ENCODE measurements around the gene SH2B3.
"Not testable (repeated sequence)": the region's sequence is repeated elsewhere in the genome, so short reads cannot be mapped to it uniquely, and the experiment has no call there.

SH2B3 gene

GRCh38 chr12:111405859-111406473 lies at the start of gene SH2B3:
Gene SH2B3 (plus strand): TSS chr12:111405923. CDS start chr12:111418146, 12,223 bp downstream.
- DNase-seq: peak; percentile 40

- DNase-seq: peak; percentile 29
Observed at GRCh38 chr12:111359231-111359913, 46.4 kb upstream of the SH2B3 start.

- DNase-seq: no peak
Observed at GRCh38 chr12:111359914-111360276, 45.8 kb upstream of the SH2B3 start.

DNA sequence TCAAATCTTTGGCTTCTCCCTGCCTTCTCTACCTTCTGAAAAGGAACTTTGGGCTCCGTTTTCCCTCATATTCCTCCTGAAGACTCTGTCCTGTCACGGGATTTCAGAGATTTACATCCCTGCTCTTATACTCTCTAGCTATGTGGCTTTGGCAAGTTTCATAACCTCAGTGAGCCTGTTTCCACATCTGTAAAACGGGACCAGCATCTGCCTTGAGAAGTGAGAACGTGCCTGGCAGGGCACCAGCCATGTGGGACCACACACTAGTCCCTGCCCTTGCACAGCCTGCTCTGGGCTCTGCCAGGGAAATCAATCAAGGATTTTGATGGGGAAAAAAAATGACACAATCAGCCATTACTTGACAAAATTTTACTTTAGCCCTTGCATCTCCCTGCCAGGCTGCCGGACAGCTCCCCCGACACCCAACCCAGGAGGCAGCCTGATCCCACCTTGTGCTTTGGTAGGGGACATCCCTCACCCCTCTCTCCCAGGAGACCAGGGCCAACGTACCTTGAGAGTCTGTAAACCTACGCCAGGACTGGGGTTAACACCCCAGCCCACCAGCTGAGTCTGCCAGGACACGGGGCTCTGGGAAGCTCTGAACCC lies 45.3 kb upstream of the SH2B3 start:
- no peak for DNase-seq

GRCh38 chr12:111361073-111361716 lies 44.5 kb upstream of the SH2B3 start:
- DNase-seq: no peak

DNA sequence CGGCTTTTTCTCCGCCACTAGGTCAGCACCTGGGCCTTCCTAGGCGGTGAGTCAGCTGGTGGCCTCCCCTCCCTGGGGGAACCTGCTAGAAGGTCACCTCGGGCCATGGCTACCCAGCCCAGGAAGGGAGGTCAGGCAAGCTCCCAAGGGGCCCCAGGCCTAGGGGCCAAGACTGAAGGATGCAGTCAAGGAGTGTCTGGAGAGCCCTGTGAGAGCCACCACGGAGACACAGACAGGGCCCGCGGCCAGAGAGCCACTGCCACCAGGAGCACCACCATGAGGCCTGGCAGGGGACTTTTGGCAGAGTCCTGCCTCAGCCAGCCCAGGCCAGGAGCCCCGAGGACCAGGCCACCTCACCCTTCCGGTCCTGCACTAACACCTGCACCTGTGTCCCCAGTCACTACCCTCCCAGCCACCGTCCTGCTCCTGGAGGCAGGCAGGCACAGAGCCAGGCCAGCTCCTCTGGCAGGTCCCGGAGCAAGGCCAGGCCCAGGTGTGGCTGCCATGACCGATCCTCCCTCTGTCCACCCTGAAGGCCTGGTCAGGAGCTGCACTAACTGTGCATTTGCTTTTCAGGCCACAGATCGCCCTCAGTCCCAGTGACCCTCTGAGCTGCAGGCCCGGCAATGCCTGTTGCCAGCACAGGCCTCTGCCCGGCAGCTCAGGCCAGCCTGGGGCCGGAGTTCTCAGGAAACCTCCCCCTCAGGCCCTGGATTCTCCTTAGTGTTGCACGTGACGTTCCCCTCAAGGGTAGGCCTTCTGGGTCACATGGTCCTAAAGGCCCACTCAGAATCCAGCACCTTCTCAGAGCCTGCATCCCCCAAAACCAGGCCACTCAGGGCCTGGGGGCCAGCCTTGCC lies 43.8 kb upstream of the SH2B3 start:
- DNase-seq: no peak

GRCh38 chr12:111362687-111363475 lies 42.8 kb upstream of the SH2B3 start:
- no peak for DNase-seq

DNA sequence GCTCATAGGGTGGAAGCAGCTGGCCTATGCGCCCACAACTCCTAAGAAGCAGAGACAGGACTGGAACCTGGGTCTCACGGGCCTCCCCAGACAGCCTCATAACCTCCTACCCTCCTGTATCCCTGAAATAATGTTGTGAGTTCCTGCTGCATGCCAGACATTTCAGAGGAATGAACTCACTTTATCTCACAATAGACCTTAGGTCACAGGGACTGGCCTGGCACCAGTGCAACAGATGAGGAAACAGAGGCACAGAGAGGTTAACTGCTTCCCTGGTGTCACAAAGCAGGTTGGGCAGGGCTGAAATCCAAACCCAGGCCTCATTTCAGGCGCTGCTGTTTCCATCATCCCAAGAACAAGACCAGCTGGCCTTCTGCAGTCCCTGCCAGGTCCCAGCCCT lies 42.1 kb upstream of the SH2B3 start:
- DNase-seq: no peak

- DNase-seq: no peak
Observed at GRCh38 chr12:111366075-111366474, 39.6 kb upstream of the SH2B3 start.

DNA sequence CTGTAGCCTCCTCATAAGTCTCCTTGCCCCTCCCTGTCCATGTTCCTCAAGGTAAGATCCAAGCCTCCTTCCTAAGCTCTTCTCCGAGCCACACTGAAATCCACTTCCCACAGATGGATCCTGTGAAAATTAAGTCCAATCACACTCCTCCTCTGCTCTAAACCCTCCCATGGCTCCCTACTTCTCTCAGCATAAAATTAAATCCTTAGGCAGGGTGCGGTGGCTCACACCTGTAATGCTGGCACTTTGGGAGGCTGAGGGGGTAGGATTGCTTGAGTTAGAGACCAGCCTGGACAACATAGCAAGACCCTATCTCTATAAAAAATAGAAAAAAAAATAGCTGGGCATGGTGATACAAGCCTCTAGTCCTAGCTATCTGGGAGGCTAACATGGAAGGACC lies 39.1 kb upstream of the SH2B3 start:
- no peak for DNase-seq

- no peak for DNase-seq
Observed at GRCh38 chr12:111367661-111368221, 38.0 kb upstream of the SH2B3 start.

GRCh38 chr12:111368291-111368787 lies 37.4 kb upstream of the SH2B3 start:
- peak; percentile 19 for DNase-seq

DNA sequence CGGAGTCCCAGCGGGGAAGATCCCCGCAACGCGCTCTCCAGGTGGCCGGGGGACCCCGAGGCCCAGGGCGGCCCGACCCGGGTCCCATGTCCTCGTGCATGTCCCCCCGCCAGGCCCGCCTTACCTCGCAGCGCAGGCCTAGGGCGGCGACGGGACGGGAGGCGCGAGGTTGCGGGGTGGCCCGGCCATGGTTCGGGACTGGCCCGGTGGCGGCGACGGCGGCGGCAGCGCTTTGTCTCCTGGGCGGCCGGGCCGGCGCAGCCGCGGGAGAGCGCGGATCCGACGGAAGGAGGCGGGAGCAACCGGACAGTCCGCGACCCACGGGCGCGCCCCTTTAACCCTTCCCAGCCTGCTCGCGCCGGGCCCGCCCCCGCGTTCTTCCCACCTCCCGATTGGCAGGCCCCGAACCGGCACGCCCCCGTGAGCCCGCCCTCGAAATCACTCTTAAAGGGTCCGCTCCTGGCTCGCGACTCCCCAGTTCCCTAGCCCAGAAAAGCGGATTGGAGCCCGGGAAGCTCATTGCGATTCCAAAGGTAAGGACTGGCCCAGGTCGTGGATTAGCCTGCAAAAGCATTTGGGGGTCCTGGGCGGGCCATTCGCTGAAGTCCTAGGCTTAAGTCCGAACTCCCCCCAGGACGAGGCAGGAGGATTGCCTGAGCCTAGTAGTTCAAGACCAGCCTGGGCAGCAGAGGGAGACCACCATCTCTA lies 36.8 kb upstream of the SH2B3 start, which contains the start of gene PHETA1:
Gene PHETA1, minus strand, starts transcription at position 308 of the 708 bp plus-strand sequence. CDS start 5,668 bp downstream, outside the sequence.
- DNase-seq: peak; percentile 80

DNA sequence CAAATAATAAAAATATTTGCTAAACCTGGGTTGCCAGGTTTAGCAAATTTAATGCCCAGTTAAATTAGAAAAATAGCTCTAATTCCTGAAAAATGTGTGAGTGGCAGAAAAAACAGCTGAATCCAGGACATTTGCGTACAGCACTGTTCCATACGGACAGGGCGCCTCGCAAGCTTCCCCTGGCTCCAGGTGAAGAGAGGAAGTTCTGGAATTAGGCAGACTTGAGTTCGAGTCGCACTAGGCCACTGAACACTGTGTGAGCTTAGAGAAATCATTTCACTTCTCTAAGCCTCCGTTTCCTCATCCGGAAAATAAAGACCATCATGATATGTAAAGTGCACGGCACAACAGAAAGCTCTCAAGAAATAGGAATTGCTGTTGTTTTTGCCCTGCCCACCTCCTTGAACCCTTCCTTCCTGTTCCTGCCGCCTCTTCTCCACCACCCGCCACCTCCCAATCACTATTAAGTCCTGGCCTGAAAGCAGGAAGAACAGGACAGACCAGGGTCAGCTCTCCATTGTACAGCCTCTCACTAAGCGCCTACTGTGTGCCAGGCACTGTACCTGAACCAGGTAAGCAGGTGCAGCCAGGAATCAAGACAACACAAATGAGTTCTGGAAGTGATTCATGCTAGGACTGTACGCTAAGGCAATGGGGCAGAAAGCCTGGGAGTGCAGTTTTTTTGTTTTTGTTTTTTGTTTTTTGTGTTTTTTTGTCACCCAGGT lies 36.1 kb upstream of the SH2B3 start:
- no peak for DNase-seq

DNA sequence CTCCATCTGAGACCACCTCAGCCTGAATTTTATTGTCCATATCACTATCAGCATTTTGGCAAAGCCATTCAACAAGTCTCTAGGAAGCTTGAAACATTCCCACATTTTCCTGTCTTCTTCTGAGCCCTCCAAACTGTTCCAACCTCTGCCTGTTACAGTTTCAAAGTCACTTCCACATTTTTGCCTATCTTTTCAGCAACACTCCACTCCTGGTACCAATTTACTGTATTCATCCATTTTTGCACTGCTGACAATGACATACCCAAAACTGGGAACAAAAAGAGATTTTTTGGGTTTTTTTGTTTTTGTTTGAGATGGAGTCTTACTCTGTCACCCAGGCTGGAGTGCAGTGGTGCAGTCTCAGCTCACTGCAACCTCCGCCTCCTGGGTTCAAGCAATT lies 32.5 kb upstream of the SH2B3 start:
- not testable (repeated sequence) for DNase-seq

DNA sequence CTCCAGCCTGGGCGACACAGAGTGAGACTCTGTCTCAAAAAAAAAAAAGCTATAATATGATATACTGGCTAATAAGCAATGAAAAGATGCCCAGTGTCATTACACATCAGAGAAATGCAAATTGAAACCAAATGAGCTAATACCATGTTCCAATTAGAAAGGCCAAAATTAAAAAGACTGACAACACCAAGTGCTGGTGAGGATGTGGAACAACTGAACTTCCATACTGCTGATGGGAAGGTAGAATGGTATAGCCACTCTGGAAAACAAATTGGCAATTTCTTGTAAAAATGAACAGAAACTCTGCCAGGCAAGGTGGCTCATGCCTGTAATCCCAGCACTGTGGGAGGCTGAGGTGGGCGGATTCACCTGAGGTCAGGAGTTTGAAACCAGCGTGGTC lies 28.3 kb upstream of the SH2B3 start:
- DNase-seq: no peak

- no peak for DNase-seq
Observed at GRCh38 chr12:111379942-111380554, 25.7 kb upstream of the SH2B3 start.

DNA sequence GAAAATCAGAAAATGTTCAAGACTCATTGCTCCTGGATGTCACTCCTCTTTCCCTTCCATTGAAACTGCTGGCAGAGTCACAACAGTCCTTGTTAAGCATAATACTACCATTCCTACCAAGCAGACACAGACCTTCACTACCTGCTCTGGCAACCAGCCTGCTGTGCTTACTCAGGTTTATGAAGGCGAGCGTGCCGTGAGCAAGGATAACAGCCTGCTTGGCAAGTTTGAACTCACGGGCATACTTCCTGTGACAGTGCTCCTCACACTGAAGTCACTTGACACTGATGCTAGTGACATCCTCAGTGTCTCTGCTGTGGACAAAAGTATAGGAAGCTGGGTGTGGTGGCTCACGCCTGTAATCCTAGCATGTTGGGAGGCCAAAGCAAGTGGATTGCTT lies 21.1 kb upstream of the SH2B3 start:
- no peak for DNase-seq

DNA sequence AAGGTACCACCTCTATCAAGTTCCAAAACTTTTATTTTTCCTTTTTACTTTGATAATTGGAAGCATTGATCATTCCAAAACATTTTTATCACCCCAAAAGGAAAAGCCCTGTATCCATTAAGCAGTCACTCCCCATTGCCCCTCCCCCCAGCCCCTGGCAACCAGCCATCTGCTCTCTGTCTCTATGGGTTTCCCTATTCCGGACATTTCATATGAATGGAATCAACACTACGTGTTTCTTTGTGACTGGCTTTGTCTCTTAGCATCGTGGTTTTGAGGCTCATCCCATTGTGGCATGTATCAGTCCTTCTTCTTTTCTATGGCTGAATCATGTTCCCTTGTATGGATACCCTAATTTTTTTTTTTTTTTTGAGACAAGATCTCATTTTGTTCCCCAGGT lies 18.8 kb upstream of the SH2B3 start:
- no peak for DNase-seq
